ENCODE data around the gene ANKRD27. TPM values are rescaled to one million over a fixed set of nuclear protein-coding genes. Genes with fewer than 3 reads are reported as not detected.
"Not testable (repeated sequence)": the region's sequence is repeated elsewhere in the genome, so short reads cannot be mapped to it uniquely, and the experiment has no call there.

Gene ANKRD27
- total RNA-seq, 1 donor from 2014 or later: 23.4 TPM

GRCh38 chr19:32661318-32661717, 13.7 kb downstream of the ANKRD27 start:
- ATAC-seq: no peak
- intact Hi-C loops (cut with micrococcal nuclease): no loop called here
- no peak for DNase-seq

DNA sequence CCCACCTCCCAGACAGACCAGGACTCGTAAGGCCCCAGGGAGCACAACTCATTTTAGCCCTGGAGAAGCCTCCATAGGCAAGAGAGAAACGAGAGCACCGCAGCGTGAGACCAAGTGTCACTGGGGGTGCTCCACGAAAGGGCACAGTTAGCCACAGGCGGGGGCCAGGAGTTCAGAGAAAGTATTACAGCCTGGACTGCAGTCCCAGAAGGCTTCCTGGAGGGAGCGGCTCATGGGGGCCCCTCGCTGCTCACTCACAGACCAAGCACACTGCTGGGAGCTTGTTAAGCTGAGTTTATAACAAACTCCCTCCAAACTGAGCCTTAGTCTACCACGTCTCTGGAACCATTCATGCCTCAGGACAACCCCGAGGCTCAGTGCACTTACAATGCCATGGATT, 16.5 kb downstream of the ANKRD27 start:
- intact Hi-C loops (cut with micrococcal nuclease): no loop called here
- ATAC-seq (no peak), DNase-seq (no peak)

- DNase-seq (no peak), ATAC-seq (no peak)
- intact Hi-C loops (cut with micrococcal nuclease): no loop called here
Measured at GRCh38 chr19:32658075-32658474, 16.9 kb downstream of the ANKRD27 start.

GRCh38 chr19:32656379-32656778, 18.6 kb downstream of the ANKRD27 start:
- intact Hi-C loops (cut with micrococcal nuclease); DNase-seq; ATAC-seq: not testable (repeated sequence)

DNA sequence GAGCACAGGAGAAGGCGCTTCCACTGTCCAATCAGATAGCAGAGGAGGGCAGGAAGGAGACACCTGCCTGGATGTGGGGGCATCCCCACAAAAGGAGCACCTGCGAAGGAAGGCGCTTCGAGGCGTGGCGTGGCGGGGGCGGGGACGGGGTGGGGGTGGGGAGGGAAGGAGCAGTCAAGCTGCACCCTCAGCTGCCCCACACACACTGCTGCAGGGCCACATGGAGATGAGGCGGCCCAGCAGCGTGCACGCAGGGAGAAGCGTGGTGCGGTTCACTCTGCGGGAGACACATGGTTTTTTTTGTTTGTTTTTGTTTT, 21.4 kb downstream of the ANKRD27 start:
- intact Hi-C loops (cut with micrococcal nuclease): no loop called here
- DNase-seq (no peak), ATAC-seq (no peak)

DNA sequence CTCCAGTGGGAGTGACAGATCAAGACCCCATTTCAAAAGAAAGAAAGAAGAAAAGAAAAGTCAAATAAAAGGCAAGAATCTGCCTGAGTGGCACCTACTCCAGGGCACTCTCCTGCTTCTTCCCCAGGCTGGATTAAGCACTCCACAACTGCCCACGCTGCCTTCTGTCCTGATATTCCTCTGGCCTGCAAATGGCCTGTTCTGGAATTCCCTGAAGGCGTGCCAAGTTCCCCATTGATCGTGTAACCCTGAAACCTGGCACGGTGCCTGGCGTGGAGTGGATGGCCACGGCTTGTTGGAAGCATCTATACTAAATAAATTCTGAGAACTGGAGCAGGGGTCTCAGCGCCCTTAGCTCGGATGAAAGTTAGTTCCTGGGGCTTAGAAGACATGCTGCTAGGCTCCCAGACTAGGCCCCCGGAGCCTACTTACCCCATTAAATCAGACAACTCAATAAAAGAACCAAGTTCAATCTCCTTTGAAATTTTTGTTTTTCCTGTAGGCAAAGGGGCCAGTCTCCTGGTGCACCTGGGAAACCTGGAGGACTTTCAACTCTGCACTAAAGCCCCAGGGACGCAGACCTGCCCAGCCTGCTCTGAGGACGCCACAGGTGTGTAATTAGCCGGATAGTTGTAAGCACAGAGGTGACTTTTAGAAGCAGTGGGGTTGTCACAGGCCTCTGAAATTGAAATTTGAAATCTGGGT, 21.9 kb downstream of the ANKRD27 start:
- intact Hi-C loops (cut with micrococcal nuclease): no loop called here
- ATAC-seq (peak; percentile 65), DNase-seq (peak; percentile 91)

GRCh38 chr19:32652331-32652730, 22.6 kb downstream of the ANKRD27 start:
- intact Hi-C loops (cut with micrococcal nuclease); ATAC-seq: not testable (repeated sequence)

DNA sequence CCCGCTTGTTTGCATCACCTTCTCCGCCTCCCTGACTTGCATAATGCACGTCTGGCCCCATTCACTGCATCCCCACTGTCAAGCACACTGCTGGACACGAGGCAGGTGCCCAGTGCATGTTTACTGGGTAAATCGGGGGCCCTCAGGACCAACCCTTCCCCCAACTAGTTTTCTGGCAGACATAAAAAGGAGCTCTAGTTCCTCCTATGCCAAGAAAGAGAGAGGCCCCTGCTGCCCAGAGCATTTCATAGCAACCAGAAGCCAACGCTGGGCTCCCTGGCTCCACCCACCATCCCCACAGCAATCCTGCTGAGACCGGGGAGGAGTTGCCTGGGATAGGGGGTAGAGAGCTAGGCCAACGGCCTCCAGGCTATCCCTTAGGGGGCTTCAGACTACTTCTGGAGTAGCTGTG, 23.2 kb downstream of the ANKRD27 start:
- DNase-seq (peak; percentile 71), ATAC-seq (peak; percentile 77)

More at GRCh38 chr19:32652331-32652730, 22.6 kb downstream of the ANKRD27 start:
- DNase-seq: not testable (repeated sequence)

DNA sequence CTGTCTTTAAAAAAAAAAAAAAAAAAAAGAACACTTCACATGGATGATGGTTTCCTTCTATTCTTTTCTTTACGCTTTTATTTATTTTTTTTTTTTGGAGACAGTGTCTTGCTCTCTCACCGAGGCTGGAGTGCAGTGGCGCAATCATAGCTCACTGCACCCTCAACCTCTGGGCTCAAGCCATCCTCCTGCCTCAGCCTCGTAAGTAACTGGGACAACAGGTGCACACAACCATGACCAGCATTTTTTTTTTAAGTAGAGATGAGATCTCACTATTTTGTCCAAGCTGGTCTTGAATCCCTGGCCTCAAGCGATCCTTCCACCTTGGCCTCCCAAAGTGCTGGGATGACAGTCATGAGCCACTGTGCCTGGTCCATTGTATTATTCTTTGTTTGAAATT, 24.3 kb downstream of the ANKRD27 start:
- DNase-seq: no peak
- intact Hi-C loops (cut with micrococcal nuclease): no loop called here
- no peak for ATAC-seq

More for the DNA sequence above, 23.2 kb downstream of the ANKRD27 start:
- intact Hi-C loops (cut with micrococcal nuclease): no loop called here

- intact Hi-C loops (cut with micrococcal nuclease): no loop called here
- DNase-seq (peak; percentile 87), ATAC-seq (peak; percentile 87)
Measured at GRCh38 chr19:32649751-32650150, 25.2 kb downstream of the ANKRD27 start.

DNA sequence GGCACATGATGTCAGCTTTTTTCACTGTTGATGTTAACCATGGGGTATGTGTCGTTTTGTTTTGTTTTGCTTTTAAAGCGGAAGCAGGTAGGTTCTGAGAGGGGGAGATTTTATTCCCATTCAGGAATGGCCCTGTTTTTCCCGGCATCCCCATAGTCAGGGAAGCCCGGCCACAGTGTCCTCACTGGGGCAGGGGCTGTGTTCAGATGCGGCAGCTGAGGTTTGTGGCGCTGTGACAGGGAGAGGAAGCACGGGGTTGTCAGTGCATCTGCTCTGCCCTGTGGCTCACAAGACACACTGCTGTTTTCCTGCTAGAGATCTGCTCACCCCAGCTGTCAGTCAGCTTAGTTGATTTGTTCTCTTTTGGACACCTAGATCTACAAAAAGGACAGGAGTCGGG, 27.6 kb downstream of the ANKRD27 start:
- no peak for ATAC-seq
- intact Hi-C loops (cut with micrococcal nuclease): no loop called here
- DNase-seq: no peak

GRCh38 chr19:32646556-32646955, 28.4 kb downstream of the ANKRD27 start:
- intact Hi-C loops (cut with micrococcal nuclease): no loop called here
- ATAC-seq: no peak

GRCh38 chr19:32642771-32643170, 32.2 kb downstream of the ANKRD27 start:
- intact Hi-C loops (cut with micrococcal nuclease): no loop called here
- DNase-seq (no peak), ATAC-seq (no peak)

More at GRCh38 chr19:32646556-32646955, 28.4 kb downstream of the ANKRD27 start:
- DNase-seq: no peak

- intact Hi-C loops (cut with micrococcal nuclease): no loop called here
- DNase-seq (no peak), ATAC-seq (no peak)
Measured at GRCh38 chr19:32638625-32639024, 36.4 kb downstream of the ANKRD27 start.

DNA sequence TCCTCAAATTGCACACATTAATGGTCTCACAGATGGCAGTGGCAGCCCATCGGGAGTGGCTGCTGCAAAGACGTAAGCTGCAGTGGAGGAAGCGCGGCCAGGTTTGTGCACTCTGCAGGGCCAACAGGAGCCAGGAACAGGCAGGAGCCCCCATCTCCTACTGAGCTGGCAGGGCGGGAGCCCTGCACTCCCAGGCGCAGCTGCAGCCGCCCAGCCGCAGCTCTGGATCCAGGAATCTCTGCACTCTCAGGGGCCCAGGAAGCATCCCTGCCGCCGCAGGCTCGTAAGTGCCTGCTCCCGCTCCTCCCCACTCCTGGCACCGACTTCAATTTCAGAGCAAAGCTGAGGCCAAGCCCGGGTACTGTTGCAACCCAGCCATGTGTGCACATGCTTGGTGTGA, 37.5 kb downstream of the ANKRD27 start:
- DNase-seq (no peak), ATAC-seq (no peak)
- intact Hi-C loops (cut with micrococcal nuclease): no loop called here

DNA sequence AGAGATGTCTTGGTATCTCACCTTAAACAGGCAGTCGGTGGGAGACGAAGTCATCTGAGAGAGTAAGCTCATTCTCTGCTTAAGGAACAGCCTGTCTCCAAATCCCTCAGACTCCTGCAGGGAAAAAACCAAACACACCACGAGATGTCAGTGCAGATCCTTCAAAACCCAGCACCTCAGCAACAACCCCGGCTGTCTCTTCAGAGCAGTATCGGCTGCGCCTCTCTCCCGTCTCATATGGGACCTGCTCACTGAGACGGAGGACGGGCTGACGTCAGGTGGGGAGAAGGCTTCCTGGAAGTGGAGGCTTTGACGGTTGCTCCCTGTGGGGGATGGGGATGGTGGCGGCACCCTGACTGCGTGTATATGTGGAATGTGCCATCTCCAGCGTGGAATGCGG, 43.6 kb downstream of the ANKRD27 start:
- intact Hi-C loops (cut with micrococcal nuclease): no loop called here
- ATAC-seq (no peak), DNase-seq (no peak)

DNA sequence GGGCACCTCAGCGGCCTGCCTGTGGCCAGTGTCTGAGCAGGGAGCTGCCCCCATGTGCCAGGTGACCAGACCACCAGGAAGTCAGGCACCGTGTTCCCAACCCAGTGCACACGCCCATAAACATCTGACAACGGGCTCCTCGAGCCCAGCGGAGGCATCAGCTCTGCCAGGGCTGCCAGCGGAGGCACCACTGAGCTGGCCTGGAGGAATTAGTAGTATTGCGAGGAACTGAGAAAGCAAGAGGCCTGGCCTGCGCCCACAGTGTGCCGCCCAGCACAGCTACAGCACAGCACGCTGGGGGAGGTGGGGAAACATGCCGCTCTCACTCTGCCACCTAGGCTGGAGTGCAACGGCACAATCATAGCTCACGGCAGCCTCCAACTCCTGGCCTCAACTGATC, 44.6 kb downstream of the ANKRD27 start:
- no peak for ATAC-seq
- no peak for DNase-seq
- intact Hi-C loops (cut with micrococcal nuclease): no loop called here

DNA sequence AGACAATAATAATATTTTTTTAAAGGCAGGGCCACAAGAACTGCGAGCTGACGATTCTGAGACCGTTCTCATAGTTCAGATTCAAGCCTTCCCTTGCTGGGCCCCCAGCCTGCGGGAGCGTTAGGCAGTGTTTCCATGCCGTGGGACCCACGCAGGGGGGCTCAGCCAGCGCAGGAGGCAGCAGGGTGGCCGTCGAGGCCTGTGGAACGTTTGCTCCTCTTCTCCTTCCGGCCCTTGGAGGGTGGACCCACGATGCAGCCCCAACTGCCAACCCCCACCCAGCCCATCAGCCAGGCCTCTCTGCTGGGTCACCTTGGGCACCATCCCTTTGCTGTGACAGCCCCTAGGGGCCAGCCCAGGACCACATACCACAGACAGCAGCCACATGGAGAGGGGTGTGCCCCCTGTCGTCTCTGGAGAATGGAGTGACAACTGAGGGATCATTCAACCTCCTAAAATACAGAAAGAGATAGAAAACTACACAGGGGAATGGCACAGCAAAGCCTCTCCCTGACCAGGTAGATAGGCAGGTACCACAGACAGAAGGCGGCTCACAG, 47.2 kb downstream of the ANKRD27 start:
- ATAC-seq: peak; percentile 70
- DNase-seq: peak; percentile 42
- intact Hi-C loops (cut with micrococcal nuclease): no loop called here

DNA sequence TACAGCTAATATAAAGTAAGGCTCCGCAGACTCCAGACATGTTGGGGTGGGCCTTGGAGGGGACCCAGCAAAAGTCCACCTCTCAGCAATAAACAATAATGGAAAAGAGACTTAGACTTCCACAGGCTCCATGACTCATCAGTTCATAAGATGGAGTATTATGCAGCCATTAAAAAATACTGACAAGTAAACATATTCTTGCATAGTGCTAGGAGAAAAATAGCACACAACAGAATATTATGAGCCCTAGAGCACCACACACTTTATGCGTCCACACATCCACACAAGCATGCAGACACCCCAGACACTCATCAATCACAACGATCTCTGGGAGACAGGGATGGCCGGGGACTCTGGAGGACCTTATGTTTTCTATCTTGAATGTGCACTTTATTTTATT, 48.0 kb downstream of the ANKRD27 start:
- DNase-seq (no peak), ATAC-seq (no peak)
- intact Hi-C loops (cut with micrococcal nuclease): no loop called here

DNA sequence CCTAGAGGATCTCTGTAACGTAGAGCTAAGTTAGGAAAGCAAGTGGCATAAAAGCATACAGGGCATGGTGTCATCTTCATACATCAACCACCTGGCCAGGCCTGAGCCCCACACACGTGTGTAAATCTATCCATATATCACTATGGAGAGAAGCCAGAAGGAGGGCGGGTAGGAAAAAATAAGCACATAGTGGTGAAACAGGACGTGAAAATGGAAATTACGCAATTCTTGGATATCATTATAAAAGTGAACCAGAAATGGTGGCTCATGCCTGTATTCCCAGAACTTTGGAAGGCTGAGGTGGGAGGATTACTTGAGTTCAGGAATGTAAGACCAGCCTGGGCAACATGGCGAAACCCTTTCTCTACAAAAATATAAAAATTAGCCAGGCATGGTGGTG, 50.6 kb downstream of the ANKRD27 start:
- ATAC-seq: no peak
- no peak for DNase-seq
- intact Hi-C loops (cut with micrococcal nuclease): no loop called here

GRCh38 chr19:32622002-32622401, 53.0 kb downstream of the ANKRD27 start:
- intact Hi-C loops (cut with micrococcal nuclease): no loop called here
- no peak for DNase-seq
- no peak for ATAC-seq

Data from left ventricle myocardium superior (tissue), 1 donor.